HG03558 (cell line): Measurements from ENCODE around the gene SHB.

ENCODE experiments used
- ATAC-seq: cut with Tn5 transposase; IDR thresholded peaks from one replicate; pipeline ENCODE4 v1.9.1; 2021; ENCODE audit warnings: moderate number of reproducible peaks; ENCODE audit not compliant: unreplicated experiment; ENCODE audit errors: extremely low read depth

Gene SHB

GRCh38 chr9:38089387-38090165, 20.5 kb upstream of the SHB start:
- no peak for ATAC-seq

DNA sequence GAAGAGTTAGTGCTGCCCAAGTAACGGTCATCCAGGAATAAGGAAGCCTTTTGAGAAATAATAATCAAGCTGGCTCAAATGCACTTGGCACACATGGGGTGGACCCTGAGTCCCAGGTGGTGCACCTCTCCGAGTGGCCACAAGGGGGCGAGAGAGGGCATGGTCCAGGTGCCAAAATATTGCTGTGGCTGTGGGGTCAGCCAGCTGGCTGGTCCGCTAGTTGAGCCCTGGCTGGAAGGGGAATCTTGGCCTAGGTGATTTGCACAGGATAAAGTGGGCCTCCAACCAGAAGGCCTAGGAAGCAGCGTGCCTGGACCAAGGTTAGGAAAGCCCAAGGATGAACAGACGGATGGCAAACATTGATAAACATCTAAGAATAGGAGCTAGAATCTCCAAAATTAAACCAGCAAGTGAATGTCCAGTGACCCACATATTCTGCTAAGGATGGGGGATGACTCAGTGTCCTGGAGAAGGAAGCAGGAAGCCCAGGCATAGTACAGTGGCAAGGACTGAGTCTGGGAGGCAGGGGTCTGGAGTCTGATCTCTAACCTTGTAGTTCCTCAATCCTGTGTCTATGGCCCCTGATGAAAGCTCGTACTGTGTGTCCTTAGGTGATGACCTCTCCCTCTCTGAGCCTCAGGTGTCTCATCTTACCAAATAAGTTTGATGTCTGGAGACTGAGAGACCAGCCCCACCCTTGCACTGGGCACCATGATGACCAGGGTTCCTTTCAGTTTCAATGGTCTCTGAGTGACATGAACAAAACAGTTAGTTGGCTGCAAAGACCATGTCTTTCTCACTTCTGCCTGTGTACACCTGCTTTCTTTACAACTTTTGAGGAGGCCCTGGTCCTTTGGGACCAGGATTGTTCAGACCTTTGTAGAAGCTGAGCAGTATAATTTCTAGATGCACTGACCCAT, 19.2 kb upstream of the SHB start:
- peak; percentile 31 for ATAC-seq

- no peak for ATAC-seq
Observed at GRCh38 chr9:38086496-38086895, 17.5 kb upstream of the SHB start.

- ATAC-seq: no peak
Observed at GRCh38 chr9:38085308-38085707, 16.3 kb upstream of the SHB start.

- ATAC-seq: no peak
Observed at GRCh38 chr9:38084556-38084880, 15.5 kb upstream of the SHB start.

- ATAC-seq: no peak
Observed at GRCh38 chr9:38083858-38084555, 15.0 kb upstream of the SHB start.

DNA sequence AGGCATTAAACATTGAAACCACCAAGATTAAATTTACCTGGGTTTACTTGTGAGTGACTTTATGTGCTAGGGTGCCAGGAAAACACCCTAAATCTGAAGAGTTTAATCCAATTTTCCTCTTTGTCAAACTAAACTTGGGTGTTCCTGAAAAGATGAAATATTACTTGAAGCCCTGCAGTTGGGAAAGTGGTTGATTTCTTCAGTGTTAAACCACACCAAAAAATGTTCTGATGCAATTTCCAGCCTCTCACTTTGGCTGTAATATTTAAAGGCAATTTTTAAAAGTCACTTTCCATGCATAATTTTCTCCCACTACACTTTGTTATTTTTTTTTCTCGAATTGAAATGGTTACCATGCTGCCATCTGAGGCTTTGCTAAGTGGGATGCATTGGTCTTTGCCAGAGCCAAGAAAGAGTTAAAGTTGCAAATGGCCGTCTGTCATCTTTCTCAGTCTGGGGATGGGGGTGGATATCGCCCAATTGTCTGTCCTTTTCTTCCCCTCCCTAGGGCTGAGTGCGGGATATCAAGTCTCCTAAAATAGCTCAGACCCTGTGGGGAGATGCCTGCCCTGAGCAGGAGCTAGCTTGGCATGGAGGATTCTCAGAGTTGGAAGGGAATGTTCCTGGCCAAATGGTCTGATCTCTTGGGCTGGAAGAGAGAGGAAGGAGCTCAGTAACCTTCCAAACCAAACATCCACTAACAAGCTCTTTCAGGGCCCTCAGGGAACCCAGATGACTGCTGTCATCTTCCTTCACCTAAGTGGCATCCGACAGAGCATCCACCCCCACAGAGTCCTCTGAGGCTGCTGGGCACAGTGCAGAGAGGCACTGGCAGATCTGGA, 13.6 kb upstream of the SHB start:
- ATAC-seq: no peak

- no peak for ATAC-seq
Observed at GRCh38 chr9:38081356-38082108, 12.5 kb upstream of the SHB start.

DNA sequence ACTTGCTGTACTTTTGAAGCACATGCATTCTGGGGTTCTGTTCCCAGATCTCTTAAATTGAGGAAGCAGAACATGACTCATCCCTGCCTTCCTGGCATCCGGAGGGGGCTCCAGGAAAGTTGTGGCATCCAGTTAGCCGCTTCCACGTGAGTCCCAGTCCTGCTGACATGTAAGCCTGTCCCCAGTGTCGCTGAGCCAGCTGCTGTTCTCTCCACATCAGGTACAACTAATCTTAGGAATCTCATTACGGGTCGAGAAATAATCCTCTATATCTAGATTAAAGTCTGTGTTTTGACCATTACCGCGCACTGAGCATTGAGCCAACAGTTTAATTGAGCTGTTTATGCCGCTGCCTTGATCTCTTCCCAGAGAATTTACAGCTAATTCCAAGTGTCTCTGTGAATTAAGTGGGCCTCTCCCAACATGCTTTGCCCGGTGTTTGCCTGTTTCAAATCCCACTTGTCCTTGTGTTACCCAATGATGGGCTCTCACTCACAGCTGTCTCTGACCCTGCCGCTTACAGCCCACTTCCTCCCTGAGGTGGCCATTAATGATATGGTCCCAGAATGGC, 10.5 kb upstream of the SHB start:
- no peak for ATAC-seq

GRCh38 chr9:38075272-38075671, 6.2 kb upstream of the SHB start:
- ATAC-seq: no peak

DNA sequence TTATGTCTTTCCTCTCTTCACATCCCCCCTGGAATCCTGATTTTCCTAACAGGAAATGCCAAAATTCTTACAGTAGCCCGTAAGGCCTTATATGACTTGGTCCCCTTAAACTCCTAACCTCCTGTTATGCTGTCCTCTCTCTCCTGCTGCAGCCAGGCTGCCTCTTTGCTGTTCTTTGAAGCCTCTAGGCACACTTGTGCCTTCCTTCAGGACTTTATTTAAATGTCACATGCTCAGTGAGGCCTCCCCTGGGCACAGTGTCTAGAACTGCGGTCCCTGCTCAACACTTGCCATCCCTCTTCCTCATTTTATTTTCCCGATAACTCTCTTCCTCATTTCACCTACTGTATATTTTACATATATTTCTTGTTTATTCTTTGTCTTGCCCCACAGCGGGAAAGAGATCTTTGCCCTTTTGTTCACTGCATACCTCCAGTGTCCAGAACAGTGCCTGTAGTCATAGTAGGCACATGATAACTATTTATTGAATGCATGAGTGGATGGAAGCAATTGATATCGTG, 5.5 kb upstream of the SHB start:
- ATAC-seq: no peak

- no peak for ATAC-seq
Observed at GRCh38 chr9:38073882-38074281, 4.9 kb upstream of the SHB start.

- ATAC-seq: no peak
Observed at GRCh38 chr9:38071470-38072134, 2.6 kb upstream of the SHB start.

DNA sequence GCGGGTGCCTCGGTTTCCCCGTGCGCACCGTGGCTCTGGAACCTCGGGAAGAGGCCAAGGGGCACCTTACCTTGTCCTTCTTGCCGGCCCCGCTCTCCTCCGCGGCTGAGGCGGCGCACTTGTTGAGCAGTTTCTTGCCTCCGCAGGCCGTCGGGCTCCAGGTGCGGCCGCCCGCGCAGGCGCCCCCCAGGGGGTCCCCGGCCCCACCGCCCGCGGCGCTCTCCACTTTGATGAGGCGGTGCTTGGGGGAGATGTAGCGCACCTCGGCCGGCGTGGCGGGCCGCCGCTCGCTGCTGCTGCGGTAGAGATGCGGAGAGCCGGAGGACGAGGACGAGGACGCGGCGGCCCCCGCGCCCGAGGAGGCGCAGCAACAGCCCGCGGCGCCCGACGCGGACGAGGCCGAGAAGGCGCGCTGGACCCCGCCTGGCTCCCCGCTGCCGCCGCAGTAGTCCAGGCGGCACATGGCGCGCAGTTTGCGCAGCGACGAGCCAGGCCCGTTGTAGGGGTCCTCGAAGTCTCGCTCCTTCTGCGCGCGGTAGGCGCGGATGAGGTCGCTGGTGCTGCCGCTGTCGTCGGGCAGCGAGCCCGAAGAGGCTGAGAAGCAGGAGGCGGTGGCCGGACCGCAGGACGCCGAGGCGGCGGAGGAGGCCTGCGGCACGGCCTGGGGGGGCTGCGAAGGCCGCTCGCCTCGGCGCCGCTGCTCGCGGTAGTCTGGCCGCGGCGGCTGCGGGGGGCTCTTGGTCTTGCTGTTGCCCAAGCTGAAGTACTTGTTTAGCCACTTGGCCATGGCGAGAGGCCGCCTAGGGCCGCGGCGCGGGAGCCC, 957 bp downstream of the SHB start:
- ATAC-seq: no peak

DNA sequence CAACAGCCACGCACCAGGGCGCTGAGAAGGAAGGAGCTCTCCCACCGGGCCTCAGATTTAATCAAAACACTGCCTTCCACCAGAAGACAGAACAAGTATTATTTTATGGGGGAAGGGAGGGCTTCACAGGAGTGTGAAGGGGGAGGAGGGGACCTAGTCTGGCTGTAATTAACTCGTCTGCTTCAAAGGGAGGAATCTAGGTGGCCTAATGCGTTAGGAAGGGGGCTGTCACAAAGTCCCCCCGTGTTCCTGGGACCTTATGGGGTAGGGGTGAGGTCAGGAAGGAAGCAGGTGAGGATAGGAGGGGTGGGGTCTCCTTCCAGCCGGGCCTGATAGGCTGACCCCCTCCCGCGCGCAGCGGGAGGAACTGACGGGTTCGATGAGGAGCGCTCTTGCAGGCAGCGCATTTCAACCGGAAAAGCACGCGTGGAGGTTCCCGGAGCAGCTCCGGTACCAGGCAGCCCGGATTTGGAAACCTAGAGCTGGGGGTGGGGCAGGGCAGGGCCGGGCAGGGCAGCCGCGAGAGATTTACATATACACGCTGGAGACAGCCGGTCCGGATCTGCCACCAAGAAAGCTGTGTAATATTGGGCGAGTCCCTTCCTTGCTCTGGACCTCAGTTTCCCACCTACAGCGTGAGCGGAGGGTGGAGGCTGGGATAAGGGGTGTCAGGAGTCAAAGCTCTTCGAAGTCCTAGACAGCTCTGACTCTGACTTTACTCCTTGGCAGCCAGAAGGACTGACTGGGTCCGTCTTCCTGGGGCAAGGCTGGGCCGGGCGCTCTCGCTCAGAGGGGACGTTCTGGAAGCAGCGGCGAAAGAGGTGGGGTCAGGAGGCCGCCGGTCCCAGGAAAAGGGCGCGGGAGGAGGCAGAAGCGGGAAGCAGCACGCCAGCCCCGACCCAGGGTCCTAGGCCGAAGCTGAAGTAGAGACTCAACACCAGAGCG, 1.8 kb downstream of the SHB start:
- ATAC-seq: no peak

DNA sequence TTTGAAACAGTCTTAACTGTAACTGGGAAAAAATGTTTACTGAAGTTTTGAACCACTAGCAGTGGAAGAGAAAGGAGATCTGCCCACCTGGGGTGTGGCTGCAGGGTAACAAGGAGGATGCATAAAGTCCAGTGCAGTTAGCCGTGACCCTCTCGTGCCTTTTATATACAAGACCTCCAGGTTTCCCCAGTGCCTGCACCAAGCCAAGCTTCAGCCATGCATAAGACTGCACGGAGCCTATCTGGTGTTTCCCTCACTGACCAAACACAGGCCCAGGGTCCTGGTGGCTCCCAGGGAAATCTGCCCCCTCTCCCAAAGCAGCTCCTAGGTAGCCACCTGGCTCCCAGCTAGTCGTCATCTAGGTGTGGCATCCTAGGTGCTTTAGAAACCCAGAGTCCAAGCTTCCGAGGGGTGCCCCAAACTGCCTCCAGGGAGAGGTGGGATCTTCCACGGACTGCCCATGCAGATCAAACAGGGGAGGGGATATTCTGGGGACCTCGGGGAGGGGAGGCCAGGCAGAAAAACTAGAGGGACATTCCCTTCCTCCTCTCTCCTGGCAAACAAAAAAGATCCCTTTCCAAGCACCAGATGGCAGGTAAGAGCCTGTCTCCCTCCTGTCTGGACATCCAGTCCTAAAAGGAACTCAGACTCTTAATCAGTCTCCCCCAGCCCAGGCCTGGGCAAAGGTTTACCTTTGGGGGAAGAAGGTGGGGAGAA, 2.7 kb downstream of the SHB start:
- ATAC-seq: no peak
